ENCODE measurements around the gene SLC12A8.

- TF ChIP-seq SREBF1 (IDR thresholded peaks at IDR 0.05; ENCODE audit: low read length) (no peak), BRCA1 (IDR thresholded peaks at IDR 0.05; ENCODE audit: low read depth, low read length) (no peak), ATF3 (IDR thresholded peaks at IDR 0.05; ENCODE audit: borderline replicate concordance, extremely low read depth, low read depth, low read length) (no peak)
These were observed 101.6 kb downstream of the SLC12A8 start for GRCh38 chr3:125110876-125111480.
